AG20443 (cell line): Measurements from ENCODE around the gene NCEH1.
"Not testable (repeated sequence)": the region's sequence is repeated elsewhere in the genome, so short reads cannot be mapped to it uniquely, and the experiment has no call there.

Experiments used
- DNase-seq: peaks from one replicate; pipeline ENCODE4 v3.0.0; 2012; ENCODE audit warnings: low spot score, mixed read lengths

The NCEH1 gene

DNA sequence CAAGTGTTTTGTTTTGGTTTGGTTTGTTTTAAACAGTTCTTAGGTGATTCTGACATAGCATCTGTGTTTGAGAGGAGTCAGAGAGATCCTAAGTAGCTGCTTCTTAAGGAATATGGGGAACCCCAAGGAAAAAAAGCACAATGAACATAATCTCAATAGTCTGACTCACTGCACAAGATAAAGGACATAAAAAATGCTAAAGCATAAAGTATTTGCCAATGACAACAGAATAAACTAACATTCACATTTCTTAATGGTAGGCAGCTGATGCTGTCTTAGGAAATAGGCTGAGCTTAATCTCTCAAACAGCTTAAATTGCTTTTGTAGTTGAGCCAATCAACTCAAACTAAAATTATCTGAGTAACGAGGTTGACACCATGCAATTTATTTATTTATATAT, 2.9 kb downstream of the NCEH1 start:
- peak; percentile 43 for DNase-seq

DNA sequence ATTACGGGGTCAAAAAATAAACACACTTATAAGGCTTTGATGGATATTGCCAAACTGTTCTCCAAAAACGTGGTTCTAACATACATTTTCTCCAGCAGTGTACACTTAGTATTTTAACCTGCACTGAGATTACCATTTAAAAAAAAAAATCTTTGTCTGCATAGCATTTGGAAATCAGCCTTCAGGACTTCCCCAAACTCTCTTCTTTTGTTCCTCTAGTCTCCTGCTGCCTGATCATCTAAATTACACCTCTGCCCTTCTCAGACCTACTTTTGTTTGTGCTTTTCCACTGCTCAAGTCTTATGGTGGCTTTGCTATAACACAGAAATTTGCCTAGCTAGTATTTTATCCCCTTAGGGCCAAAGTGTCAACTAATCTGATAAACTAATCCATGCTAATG, 3.8 kb downstream of the NCEH1 start:
- DNase-seq, result no peak

DNA sequence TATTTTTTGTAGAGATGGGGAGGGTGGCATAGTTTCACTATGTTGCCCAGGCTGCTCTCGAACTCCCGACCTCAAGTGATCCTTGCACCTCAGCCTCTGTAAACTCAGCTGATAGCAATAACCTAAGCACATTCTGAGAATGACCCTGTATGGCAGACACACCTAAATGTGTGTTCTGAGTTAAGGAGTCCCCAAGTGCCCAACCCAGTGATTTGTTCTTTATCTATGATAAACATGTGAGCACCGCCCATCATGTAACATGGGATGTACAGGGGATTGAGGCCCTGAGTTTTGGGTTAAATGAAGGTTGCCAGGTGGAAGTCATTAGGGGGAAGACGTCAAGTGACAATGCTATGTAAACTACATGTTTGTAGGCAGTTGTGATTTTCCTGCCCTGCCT, 5.7 kb downstream of the NCEH1 start:
- no peak for DNase-seq

DNA sequence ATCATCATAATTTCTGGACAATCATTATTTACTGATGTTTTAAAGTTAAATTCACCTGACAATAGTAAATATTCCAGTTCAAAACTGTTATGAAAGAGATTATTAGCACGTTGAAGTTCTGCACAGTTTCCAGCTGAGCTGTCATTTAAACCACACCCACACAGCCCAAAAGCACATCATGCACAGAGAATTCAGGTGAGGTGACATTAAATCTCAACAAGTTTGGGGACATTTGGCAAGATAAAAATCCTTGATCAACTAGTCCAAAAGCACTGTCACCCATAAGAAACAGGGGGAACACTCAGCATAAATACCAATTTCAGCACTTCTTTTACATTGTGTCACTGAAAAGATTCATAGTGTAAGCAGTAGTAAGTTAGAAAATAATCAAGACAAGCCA, 6.9 kb downstream of the NCEH1 start:
- no peak for DNase-seq

DNA sequence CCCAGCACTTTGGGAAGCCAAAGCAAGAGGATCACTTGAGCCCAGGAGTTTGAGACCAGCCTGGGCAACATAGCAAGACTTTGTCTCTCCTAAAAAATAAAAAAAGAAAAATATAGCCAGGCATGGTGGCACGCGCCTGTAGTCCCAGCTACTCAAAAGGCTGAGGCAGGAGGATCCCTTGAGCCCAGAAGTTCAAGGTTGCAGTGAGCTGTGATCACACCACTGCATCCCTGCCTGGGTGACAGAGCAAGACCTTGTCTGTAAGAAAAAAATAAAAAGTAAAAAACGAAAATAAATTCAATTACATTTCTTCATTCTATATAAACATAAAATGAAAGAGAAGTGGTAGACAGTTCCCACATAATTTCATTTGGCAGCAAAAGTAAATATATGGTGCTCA, 8.1 kb downstream of the NCEH1 start:
- DNase-seq, result not testable (repeated sequence)

DNA sequence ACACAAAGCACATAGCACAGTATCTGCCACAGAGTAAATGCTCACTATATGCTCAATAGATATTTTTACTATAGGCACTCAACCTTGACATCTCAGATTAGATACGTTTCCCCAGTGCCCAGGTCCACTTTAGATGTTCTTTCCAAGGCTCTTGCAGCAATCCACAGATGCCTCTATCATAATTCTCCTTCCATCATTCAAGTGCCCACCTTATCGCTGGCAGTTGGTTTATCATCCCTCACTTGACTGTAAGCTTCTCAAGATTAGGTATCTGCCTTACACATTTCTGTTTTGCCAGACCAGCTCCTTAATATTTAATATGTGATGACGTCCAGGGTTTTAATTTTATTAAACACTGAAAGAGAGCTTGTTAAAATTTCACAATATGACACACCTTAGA, 8.6 kb downstream of the NCEH1 start:
- DNase-seq, result no peak

DNA sequence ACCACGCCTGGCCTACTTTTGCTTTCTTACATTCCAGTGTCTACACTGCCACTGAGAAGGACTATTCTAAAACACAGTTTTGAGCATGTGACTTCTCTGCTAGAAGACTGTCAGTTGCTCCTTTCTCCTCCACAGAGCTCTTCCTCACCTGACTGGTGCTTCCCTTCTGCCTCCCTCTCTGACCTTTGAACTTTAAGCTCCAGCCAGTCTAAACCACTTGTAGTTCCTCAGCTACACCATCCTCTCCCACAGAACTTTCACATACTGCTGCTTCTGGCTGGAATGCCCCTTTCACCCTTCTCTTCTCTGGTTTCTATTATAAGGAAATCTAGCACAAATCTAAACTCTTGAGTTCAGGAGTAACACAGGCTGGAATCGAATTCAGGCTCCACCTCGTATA, 9.1 kb downstream of the NCEH1 start:
- no peak for DNase-seq

DNA sequence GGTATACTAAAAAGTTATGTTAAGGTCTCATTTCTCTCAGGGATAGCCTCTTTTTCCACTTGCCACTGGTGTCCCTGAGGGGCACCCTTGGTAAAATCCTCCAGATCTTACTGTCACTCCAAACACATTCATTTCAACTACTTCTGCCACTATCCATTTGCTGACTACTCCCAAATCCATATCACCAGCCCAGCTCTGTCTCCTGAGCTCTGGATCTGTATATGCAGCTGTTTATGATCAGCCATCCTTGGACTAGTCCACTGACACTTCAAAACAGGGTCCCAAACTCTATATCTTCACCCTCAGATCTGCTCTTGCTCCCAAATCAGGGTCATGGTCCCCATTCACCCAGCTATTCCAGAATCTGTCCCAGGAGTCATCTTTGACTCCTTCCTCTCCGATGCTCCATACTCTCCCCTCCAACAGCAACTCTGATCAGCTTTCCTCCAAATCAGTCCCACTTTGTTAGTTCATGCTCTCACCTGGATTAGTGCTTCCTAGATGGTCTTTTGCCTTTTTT, 9.9 kb downstream of the NCEH1 start:
- no peak for DNase-seq

DNA sequence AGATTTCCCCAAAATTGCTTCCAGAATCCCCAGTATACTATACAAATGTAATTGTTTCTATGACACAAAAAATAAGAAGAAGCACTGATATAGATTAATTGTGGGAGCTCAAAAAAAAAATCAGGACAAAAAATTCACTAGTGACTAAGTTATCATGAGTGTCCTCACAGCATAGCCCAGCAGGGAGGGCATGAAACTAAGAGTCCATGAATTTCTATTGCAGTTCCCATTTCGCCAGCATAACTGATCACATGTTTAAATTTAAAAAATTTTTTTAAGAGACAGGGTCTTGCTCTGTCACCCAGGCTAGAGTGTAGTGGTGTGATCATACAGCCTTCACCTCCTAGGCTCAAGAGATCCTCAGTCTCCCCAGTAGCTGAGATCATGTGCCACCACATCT, 10.6 kb downstream of the NCEH1 start:
- DNase-seq, result no peak

DNA sequence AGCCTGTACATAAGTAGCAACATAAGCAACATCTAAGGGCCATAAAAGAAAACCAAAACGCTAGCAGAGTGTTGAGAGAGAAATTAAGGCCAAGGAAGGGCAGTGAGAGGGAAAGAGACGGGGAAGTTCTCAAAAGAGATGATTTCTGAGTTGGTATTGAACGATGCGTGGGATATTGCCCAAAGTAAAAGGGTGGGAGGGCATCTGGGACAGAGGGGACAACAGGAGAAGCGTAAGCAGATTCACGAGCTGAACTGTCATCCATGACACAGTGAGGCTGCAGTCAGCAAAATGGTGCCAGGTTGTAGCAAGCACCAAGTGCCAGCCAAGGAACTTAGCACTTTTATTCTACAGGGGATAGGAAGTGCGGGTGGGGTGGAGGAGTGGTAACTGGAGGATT, 11.8 kb downstream of the NCEH1 start:
- DNase-seq, result no peak

DNA sequence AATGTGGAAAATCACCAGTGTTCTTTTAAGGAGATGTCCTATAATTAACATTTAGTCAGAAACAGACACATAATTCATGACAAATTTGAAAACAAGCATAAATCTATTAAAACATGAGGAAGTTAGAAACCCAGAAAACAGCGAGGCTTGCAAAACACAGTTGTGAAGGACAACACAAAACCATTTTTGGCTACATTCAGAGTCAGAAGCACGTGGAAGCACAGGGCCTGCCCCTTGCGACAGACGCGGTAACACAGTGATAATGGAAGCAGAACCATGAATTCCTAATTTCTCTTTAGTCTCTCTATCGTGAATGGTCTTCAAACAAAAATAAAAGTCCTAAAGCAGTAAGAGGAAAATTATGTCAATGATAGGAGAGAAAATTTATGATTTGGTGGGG, 12.2 kb downstream of the NCEH1 start:
- no peak for DNase-seq

DNA sequence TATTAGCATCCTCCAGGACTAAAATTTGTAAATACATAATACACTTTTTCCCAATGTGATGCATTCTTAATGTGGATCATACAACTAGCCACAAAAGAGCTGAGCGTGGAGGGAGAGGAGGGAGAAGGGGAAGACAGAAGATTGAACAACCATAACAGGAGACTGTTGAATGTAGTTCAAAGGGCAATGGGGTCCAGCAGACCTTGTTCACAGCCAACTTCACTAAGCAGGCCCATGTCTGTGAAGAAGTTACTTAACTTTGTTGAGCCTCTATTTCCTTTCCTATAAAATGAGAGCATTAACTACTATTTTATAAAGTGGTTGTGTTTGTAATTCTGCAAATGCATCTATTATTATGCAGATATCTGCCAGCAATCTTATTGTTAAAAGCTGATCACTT, 13.3 kb downstream of the NCEH1 start:
- no peak for DNase-seq

DNA sequence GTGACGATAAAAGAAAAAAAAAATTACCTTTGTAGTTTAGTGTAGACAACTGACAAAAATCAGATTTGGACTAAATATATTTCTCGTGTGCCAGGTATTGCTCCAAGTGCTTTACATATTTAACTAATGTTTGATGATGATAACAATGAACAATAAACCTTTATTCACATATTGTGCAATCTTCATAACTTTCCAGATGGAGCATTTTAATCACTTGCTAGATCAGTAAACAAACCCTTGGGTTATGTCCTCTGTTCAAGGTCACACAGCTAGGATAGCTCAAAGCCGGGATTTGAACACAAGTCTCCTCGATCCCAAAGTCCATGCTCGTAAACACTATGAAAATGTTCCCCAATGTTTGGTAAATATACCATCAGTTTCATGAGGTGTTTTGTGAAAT, 14.5 kb downstream of the NCEH1 start:
- DNase-seq, result no peak

DNA sequence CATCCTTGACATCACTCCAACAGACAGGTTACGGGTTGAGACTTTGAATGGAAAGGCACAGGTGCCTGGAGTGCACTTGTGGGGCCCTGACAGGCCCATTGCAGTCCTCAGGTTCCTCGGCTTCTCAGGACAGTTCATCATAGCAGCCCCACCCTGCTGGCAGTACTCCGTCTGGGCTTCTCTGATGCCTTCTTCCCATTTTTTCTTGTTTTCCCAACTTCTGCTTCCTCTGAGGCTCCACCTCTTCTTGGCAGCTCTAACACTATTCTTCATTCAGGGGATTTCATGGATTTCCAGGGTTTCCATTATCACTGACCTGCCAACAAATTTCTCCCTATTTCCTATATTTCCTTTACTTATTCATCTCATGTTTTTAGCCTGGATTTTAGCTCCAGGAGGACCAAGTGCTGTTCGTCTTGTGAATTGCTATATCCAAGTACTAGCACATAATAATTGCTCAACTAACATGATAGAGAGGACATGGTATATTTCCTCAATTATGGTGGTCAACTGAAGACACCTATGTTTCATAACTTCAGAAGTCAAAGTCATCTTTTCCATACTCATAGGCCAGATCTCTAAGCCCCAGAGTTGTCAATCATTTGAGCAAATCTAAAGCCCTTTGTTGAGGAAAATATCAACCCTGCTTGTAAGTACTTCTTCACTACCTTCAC, 16.2 kb downstream of the NCEH1 start:
- no peak for DNase-seq

DNA sequence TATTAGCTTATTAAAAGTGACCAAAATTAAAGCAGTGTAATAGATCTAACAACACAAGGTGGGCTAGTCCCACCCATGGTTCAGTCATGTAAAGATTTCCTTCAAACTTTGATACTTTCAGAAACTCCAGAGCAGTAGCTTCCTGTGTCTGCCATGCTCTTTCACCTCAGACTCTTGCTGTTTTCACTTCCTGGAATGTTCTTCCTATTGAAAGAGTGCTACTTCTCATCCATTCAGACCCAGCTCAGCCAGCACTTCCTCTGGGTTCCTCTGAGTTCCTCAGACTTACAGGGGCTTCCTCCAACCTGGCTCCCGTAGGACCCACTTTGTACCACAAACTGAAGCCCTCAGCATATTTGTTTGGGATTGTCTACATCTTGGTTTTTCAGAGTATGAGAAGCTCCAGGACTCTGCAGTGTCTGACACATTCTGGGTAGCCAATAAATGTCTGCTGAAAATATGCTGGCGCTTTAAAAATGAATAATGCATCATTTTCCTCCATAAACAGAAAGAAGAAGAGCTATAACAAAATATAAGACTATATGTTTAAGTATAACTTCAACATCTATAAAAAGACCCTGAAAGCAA, 18.0 kb downstream of the NCEH1 start:
- DNase-seq, result no peak

DNA sequence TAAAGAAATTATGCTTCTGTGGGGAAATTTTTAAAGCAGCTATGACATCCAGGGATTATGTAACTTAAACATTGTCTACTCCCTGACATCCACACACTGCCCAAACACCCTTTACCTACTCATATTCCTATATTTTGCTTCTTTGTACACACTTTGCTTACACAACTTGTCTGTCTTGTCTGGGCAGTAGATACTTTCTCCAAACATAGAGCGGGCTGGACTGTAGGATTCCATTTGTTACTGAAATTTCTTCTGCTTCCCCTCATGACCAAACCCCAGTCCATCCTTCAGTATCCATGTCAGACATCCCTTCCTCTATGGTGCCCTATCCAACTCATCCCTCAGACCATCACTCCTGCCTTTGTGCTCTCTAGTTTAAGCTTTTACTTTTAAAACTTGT, 19.9 kb downstream of the NCEH1 start:
- DNase-seq, result no peak

DNA sequence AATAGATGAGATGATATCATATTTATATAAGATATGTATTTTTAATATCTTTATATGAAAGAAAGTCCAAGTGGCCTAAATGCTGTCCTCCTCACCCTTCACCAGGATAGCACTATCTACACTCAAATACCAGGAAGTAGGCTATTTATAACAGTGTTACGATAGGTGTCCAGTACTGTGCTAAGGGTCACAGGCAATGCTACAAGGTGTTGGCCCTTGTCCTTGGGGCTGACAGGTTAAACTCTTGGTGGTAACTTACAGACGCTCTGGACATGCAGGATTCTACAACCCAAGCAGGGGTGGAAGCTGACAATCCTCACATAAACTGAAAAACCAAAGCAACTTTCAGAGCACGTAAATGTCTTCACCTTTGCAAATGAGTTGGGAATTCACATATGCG, 22.3 kb downstream of the NCEH1 start:
- DNase-seq, result no peak

DNA sequence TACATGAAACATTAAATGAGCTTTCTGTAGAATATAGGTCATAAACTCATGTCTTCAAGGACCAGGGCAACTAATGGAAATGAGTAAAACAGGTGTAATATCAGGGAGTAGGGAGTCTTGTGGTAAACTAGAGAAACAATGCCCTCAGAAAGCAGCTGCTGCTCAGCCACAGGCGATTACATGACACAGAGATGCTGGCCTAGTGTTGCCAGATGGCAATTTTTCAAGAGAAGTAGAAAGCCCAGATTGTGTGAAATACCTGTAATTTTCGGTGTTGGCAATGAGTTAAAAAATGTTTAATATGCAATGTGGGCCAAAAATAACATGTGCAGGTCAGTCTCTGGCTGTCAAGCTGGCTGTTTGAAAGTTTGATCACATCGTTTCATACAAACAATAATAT, 23.4 kb downstream of the NCEH1 start:
- DNase-seq, result peak; percentile 45

DNA sequence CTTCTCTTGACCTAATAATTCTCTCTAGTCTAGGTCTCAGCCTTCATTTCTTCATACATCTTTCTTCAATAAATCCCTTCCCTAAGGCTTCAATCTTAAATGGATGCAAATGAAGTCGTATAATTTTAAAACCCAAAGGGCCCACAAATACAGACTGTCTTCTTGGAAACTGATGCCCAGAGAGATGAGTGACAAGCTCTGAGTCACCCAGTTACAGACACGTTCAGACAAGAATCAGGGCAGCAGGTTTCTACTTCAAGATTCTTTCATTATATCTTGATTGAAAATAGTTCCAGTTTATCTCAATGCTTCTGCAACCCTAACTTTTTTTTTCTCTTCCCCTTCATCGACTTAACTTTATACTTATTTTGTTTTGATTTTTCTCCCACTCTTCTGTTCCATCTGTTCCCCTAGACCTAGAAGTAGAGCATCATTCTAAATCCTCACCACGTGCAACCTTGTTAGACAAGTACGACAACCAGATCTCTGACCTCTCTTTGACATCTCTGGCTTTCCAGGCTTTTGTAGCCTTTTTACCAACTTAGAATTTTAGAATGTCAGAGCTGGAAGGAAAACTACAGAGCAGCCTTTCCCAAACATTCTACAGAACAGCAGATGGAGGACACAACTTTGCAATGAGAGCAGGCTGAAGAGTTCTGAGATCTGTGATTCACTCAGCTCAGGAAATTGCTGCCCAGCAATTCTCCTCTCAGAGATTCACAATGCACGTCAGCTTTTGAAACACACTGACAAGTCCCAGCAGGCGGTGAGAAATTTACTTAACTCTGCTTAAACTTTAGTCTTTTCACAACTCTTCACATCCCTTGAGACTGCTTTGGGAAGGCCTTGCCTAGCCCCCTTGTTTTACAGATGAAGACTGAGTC, 25.3 kb downstream of the NCEH1 start:
- DNase-seq, result peak; percentile 52

DNA sequence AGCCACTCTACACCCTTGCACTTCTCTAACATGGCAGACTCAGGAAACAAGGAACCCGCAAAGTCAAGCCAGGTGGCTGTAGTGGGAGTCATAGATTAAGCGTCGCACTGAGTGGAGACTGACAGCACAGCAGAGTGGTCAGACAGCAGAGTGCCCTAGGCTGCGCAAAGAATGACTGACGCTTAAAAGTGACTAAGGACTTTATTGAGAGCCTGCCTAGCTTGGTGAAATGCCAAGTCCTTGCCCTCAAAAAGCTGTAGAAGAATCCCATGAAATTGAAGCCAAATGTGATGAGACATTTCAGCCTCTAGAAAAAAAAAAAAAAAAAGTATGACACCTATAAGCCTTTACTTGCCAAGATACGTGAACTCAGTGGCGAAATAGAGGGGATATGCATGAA, 30.2 kb downstream of the NCEH1 start:
- peak; percentile 26 for DNase-seq

DNA sequence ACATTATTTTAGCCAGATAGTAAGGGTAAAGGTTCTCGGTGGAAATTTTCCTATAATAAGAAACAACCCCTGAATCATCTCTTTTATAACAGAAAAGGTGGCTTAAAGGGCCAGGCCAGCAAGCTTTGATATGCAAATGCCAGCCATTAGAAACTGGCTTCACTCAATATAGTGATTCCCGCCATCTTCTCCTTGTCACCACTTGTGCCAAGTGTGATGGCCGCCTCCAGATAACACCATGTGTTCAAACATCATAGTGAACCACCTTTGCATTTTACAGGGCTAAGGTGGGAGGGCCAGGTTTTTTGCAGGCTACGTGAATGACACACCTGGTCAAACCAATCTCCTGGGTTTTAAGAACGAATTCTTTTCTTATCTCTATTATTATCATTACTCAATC, 31.3 kb downstream of the NCEH1 start:
- no peak for DNase-seq

DNA sequence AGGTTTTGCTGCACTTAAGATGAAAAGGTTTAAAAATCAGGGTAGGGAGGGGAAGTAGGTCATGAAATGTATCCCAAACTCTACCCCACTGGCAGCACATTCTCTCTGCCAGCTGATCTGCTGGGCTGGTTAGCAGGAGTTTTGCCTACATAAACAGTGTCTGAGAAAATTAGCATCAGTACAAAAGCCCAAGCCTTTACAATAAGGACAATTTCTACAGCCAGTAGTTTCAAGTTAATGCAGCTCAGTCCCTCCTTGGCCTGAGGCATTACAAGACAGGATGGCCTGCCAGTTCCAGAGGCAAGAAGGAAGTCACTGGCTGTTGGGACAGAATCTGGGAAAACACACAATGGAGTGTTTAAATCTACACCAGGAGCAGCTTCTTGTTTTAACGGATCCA, 32.8 kb downstream of the NCEH1 start:
- no peak for DNase-seq
